GM20431 (cell line): Measurements from ENCODE around the gene UQCR10.

ENCODE experiments used
- in situ Hi-C: fragments of 300-500 bp; cut with MseI, MboI; formaldehyde crosslinking; loops from one replicate; pipeline ENCODE4 v1.15.0; 2020; ENCODE audit warnings: low sequenced_read_pairs; ENCODE audit not compliant: unreplicated experiment

UQCR10 gene

DNA sequence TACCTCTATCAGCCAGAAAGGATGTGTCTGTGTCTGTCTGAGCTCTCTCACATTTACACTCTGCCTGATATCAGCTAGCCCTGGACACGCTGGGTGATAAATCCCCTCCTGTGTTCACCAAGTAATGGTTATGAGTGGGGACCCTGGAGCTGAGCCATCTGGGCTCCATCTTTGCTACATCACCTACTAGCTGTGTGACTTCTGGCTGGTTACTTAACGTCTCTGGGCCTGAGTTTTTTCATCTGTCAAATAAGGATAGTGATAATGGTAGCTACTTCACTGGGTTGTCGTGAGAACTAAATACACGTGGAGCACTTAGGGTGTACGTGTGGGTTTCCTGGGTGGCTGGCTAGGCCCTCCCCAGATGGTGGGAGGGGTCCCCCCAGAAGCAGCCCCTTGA is 22.9 kb downstream of the UQCR10 start:
- in situ Hi-C loops, result no loop called here

DNA sequence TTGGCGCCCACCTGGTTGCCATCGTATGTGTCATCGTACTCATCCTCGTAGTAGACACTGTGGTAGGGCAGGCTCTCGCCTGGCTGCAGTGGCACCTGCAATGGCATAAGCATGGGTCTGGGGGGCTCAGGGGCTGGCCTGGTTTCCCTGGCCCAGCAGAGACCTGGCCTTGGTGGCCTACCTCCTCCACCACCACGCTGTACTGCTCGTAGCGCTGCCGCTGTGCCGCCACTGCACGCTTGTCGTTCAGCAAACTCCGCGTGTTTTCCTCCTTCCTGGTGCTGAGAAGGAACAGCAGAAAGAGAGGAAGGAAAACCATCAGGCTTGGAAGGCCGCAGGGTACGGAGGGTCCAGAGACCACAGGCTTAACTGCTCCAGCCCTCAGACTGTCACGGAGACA is 26.2 kb downstream of the UQCR10 start:
- in situ Hi-C loops, result no loop called here

- in situ Hi-C loops, result no loop called here
Observed at GRCh38 chr22:29795663-29796062, 28.5 kb downstream of the UQCR10 start.

GRCh38 chr22:29797351-29797750 is 30.2 kb downstream of the UQCR10 start:
- in situ Hi-C loops, result no loop called here

GRCh38 chr22:29798318-29798717 is 31.1 kb downstream of the UQCR10 start:
- in situ Hi-C loops, result no loop called here

DNA sequence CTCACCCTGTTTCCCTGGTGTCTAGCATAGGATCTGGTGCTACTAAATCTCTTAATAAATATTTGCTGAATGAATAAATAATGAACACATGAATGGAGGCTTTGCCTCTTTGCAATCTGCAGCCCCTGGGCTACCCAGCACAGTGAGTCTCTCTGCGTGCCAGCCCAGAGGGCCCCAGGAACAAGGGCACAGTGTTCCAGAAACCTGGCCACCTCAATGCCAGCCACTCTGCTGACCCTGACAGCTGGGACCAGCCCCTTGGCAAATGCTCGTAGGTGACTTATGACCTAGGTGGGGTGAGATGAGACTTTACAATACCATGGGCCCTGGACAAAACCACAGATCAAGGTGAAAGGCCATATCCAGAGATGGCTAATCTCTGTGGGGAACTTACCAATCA is 31.6 kb downstream of the UQCR10 start:
- in situ Hi-C loops, result no loop called here

- in situ Hi-C loops, result no loop called here
Observed at GRCh38 chr22:29799217-29799680, 32.1 kb downstream of the UQCR10 start.

DNA sequence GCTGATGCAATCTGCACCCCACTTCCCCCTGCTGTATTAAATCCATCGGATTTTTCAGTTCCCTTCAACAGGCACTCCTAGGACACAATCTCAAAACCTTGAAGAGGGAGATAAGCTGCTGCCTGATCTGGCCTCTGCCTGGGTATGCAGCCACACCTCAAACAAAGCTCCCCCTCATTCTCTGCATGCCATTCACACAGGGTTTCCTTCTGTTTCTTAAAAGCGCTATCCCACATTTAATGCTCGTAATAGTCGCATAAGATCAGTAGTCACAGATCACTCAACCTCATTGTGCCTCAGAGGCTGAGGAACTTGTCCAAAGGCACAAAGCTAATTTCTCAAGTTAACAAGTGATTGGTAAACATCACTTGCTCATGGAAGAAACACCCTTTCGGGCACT is 34.0 kb downstream of the UQCR10 start:
- in situ Hi-C loops, result no loop called here

DNA sequence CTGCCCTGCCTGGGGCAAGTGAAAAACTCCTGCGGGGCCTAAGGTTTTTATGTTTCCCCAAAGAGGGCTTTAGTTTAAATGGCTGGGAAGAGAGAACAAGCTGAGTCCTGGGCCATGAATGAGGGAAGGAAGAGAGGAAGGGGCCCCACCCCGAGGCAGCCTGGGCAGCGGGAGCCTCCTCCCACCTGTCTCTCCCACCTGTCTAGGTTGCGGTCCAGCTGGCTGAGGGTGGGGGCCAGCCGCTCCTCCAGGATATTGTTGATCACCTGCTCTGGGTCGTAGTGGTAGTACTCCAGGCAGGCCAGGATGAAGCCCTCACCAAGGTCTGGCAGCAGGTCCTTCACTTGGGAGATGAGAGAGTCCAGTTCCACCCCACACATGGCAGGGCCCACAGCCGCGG is 34.6 kb downstream of the UQCR10 start:
- in situ Hi-C loops, result no loop called here

DNA sequence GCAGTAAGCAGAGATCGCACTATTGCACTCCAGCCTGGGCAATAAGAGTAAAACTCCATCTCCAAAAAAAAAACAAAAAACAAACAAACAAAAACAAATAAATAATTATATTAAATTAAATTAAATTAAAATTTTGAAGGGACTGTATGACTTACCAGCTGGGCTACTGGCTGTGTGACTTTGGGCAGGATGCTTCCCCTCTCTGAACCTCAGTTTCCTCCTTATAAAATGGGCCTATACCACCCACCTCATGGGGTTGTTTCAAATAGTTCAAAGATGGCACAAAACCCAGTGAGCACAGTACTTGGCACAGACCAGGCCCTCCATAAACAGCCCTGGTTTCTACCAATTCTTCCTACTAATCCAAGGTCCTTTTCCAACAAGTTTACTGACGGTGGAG is 36.0 kb downstream of the UQCR10 start:
- in situ Hi-C loops, result no loop called here

DNA sequence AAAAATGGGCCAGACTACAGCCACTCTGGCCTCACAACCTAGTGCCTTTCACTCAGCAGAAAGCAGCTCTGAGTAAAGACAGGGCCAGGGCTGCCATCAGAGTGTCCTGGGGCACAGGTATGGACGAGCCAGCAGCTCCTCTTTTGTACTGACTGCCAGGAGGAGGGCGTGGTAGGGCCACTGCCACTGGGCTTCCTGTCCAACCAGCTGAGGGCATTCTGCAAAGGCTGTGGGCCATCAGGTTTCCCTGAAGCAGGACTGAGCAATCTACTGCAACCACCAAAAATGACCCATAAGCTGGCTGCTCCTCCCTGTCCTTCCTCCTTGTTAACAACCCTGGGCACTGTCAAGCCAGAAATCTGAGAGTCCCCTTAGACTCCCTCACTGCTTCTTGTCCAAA is 37.8 kb downstream of the UQCR10 start:
- in situ Hi-C loops, result no loop called here

GRCh38 chr22:29806196-29806595 is 39.0 kb downstream of the UQCR10 start:
- in situ Hi-C loops, result no loop called here

DNA sequence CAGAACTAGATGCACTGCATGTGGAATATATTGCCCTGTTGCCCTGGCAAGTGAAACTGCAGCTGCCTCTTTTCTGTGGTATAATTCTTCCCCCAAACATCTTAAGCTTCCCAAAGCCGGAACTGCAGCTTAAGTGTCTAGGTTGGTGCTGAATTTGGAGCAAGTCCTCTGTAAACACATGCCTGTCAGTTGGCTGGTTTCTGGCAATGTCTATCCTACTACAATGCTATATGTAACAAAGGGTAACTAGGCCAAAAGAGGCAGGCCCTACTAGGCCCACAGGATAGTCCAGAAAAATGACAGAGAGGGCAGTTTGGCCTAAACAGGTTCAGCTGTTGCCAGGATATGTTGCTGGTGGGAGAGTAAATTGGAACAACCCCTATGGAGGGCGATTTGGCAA is 43.0 kb downstream of the UQCR10 start:
- in situ Hi-C loops, result no loop called here

GRCh38 chr22:29811377-29811776 is 44.2 kb downstream of the UQCR10 start:
- in situ Hi-C loops, result no loop called here

- in situ Hi-C loops, result no loop called here
Observed at GRCh38 chr22:29813126-29813525, 46.0 kb downstream of the UQCR10 start.

GRCh38 chr22:29813563-29813962 is 46.4 kb downstream of the UQCR10 start:
- in situ Hi-C loops, result no loop called here

DNA sequence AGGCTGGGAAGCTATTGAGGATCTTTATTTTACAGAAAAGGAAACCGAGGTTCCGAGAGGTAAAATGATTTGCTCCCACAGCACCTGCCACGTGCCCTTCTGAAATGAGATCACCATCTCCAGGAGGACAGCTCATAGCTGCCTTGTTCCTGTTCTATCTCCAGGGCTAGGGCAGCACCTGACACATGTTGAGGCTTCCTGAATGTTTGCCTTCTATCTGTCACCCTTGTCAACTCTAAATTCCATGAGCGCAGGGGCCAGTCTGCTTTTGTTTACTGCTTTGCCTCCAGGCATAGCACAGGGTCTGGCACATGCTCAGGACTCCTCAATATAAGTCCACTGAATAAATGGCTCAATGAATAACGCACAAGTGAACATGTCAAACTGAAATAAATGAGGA is 46.8 kb downstream of the UQCR10 start:
- in situ Hi-C loops, result no loop called here

GRCh38 chr22:29815580-29815979 is 48.4 kb downstream of the UQCR10 start:
- in situ Hi-C loops, result no loop called here

- in situ Hi-C loops, result no loop called here
Observed at GRCh38 chr22:29816128-29816527, 49.0 kb downstream of the UQCR10 start.

DNA sequence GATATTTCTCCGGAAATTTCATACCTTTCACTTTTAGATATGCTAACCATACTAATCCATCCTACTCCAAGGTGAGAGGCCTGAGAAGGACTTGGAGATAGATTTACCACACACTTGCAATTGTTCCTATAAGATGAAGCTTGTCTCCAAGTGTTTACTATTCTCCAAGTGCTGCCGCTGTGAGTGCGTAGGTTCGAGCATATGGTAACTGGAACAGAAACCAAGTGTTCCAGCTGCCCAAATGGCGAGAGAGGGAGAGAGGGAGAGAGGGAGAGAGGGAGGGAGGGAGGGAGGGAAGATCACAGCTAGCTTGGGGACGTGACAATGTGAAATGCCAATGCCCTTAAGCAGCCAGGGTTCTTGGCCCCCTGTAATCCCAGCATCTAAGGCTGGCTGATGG is 49.4 kb downstream of the UQCR10 start:
- in situ Hi-C loops, result no loop called here

- in situ Hi-C loops, result no loop called here
Observed at GRCh38 chr22:29816980-29817379, 49.8 kb downstream of the UQCR10 start.

GRCh38 chr22:29817724-29818123 is 50.6 kb downstream of the UQCR10 start:
- in situ Hi-C loops, result no loop called here

DNA sequence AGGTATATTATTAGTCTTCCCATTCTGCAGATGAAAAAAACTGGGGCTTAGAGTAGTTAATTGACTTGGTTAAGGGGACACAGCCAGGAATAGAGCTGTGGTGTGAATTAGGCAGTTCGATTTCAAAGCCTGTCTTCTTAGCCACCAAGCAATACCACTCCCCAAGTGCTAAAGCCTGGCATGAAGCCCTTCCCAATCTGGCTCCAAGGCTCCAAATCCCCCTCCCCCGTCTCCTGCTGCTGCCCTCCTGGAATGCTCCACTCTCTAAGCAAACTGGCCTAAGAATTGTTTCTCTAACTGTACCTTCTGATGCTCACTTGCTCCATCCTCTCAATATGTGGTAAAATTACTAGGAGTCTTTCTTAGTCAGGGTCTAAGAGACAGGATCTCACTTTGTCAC is 52.3 kb downstream of the UQCR10 start:
- in situ Hi-C loops, result no loop called here
